Type B pancreatic cell (in vitro differentiated cells): ENCODE data around the gene EI24. TPM values are rescaled to one million over a fixed set of nuclear protein-coding genes. Genes with fewer than 3 reads are reported as not detected.
"Not testable (repeated sequence)": the region's sequence is repeated elsewhere in the genome, so short reads cannot be mapped to it uniquely, and the experiment has no call there.

Experiments used
- DNase-seq: peaks from one replicate; pipeline ENCODE4 v3.0.0; 2021; ENCODE audit warnings: mixed read lengths; ENCODE audit not compliant: unreplicated experiment; ENCODE audit errors: extremely low spot score
- H3K27ac Mint-ChIP-seq: 2 replicates; pipeline ENCODE4 v1.8.0; 2021; ENCODE audit warnings: mild to moderate bottlenecking, mixed read lengths
- H3K27me3 Mint-ChIP-seq: 2 replicates; pipeline ENCODE4 v1.8.0; 2021; ENCODE audit warnings: mixed read lengths
- H3K36me3 Mint-ChIP-seq: 2 replicates; pipeline ENCODE4 v1.8.0; 2021; ENCODE audit warnings: mixed read lengths
- H3K4me1 Mint-ChIP-seq: one replicate; pipeline ENCODE4 v1.8.0; 2021; ENCODE audit warnings: mixed read lengths; ENCODE audit not compliant: unreplicated experiment
- H3K4me3 Mint-ChIP-seq: 2 replicates; pipeline ENCODE4 v1.8.0; 2021; ENCODE audit warnings: mild to moderate bottlenecking, mixed read lengths
- H3K9me3 Mint-ChIP-seq: 2 replicates; pipeline ENCODE4 v1.8.0; 2021; ENCODE audit warnings: mixed read lengths
- CTCF ChIP-seq: fragments of 200-600 bp; sonication (generic); conservative IDR thresholded peaks from 2 replicates; pipeline ENCODE4 v1.5.0; 2021; ENCODE audit warnings: antibody characterized with exemption, mild to moderate bottlenecking
- total RNA-seq: library from RNA; stranded (reverse); gene quantifications from 2 replicates; pipeline ENCODE4 v1.2.1, GENCODE V29; 2021; ENCODE audit warnings: low replicate concordance

Gene EI24
- total RNA-seq, 1 donor from 2014 or later, result 102 TPM

DNA sequence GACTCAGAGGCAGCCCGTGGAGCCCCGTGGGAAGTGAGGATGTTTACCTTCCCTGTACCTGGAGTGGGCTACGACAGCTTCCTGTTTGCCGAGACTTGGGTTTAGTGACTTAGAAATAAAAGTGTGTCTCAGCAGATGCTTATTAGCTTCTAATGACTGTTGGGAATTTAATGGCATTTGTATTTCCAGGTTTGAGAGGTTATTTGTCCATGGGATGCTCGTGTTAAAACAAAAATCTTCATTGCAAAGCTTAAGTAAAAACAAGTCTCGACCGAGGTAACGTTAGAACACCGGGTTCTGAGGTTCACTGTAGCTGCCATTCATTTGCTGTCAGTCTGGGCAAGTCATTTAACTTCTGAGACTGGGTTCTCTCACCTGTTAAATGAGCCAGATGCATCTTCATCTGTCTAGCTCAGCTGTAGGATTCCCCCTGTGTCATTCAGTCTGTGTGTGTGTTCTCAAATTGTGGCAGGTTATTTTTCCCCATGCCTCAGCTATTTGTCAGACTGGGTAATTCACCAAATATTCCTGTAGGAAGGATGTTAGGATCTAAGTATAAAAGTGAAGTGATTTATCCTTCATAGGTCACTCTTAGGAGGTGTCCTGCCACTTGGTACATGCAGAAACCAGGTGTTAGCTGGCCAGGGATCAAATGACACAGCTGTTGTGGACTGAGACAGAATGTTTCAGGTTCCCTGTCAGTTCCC, 791 bp downstream of the EI24 start:
- Mint-ChIP-seq H3K36me3 (peaks cover 9% of the 10 kb centered on the region), H3K4me1 (peaks cover 14% of the 10 kb centered on the region), H3K9me3 (no peaks in the 10 kb centered on the region), H3K4me3 (peak overlapping the region; percentile 94), H3K27me3 (no peaks in the 10 kb centered on the region), H3K27ac (peak overlapping the region; percentile 91)
- no peak for DNase-seq
- TF ChIP-seq CTCF, result no peak

DNA sequence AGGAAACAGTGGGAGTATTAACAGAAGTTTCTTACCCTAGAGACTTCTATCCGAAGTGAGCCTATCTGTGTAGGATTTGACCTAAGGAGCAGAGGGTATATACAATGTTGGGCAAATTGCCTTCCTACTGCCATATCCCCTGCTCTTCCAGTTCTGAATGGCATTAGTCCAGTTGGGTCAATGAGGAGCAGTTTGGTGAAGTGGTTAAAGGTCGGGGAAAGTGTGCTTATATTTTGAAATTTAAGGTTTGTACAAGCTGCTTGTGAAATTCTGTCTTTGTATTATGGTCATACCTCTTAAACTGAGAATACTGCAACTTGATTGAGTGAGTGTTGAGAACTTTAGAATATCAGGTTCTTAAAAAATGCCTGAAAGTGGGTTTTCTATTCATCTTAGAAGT, 1.7 kb downstream of the EI24 start:
- Mint-ChIP-seq H3K36me3 (peaks cover 12% of the 10 kb centered on the region), H3K4me3 (peak overlapping the region; percentile 94), H3K27ac (peak overlapping the region; percentile 91), H3K4me1 (peaks cover 14% of the 10 kb centered on the region), H3K27me3 (no peaks in the 10 kb centered on the region), H3K9me3 (no peaks in the 10 kb centered on the region)
- TF ChIP-seq CTCF, result no peak
- DNase-seq, result no peak

DNA sequence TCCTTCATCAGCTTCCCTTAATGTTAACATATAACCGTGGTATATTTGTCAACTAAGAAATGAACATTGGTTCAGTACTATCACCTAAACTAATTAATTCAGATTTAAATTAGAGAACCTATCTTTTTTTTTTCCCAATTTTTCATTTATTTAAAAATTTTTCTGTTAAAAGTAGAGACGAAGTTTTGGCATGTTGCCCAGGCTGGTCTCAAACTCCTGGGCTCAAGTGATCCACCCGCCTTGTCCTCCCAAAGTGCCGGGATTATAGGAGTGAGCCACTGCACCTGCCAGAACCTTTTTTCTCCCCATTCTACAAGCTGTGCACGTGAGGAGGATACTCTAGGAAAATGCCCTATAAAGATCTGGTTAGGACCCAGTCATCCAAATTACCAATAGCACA, 3.6 kb downstream of the EI24 start:
- TF ChIP-seq CTCF, result no peak
- Mint-ChIP-seq H3K27me3 (no peaks in the 10 kb centered on the region), H3K27ac (no peak overlapping the region), H3K4me1 (peaks cover 14% of the 10 kb centered on the region), H3K9me3 (no peaks in the 10 kb centered on the region), H3K36me3 (peaks cover 24% of the 10 kb centered on the region), H3K4me3 (no peak overlapping the region)
- DNase-seq, result no peak

- H3K4me1 Mint-ChIP-seq, DNase-seq, H3K9me3 Mint-ChIP-seq, H3K27ac Mint-ChIP-seq, H3K4me3 Mint-ChIP-seq, H3K27me3 Mint-ChIP-seq: not testable (repeated sequence)
- H3K36me3 Mint-ChIP-seq, result peaks cover 32% of the 10 kb centered on the region
These were observed 7.9 kb downstream of the EI24 start for GRCh38 chr11:125577181-125577580.

DNA sequence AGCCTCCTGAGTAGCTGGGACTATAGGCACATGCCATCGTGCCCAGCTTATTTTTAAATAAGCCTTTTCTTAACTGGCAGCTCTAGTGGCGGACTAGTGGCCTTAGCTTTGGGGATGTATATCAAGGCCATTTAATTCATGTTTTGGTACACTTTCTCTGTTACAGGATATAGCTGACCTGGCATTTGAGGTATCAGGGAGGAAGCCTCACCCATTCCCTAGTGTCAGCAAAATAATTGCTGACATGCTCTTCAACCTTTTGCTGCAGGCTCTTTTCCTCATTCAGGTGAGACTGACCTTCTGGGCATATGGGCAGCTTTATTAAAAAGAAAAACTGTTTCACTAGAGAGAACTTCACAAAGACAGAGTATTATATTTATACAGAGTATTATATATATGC, 9.5 kb downstream of the EI24 start:
- H3K27me3 Mint-ChIP-seq, result no peaks in the 10 kb centered on the region
- peaks cover 46% of the 10 kb centered on the region for H3K36me3 Mint-ChIP-seq
- no peak overlapping the region for H3K4me3 Mint-ChIP-seq
- no peak for DNase-seq
- no peaks in the 10 kb centered on the region for H3K9me3 Mint-ChIP-seq
- H3K27ac Mint-ChIP-seq, result no peak overlapping the region
- H3K4me1 Mint-ChIP-seq, result no peaks in the 10 kb centered on the region
- TF ChIP-seq CTCF, result no peak

GRCh38 chr11:125579811-125580210, 10.5 kb downstream of the EI24 start:
- no peak overlapping the region for H3K27ac Mint-ChIP-seq
- no peaks in the 10 kb centered on the region for H3K9me3 Mint-ChIP-seq
- H3K27me3 Mint-ChIP-seq, result no peaks in the 10 kb centered on the region
- H3K36me3 Mint-ChIP-seq, result peaks cover 51% of the 10 kb centered on the region
- no peak overlapping the region for H3K4me3 Mint-ChIP-seq
- no peak for TF ChIP-seq CTCF
- no peaks in the 10 kb centered on the region for H3K4me1 Mint-ChIP-seq
- no peak for DNase-seq
